SK-N-SH treated with all-trans-retinoic acid at 6 μM for 48 hours (cell line): ENCODE data around the gene TUBA3E.
"Not testable (repeated sequence)": the region's sequence is repeated elsewhere in the genome, so short reads cannot be mapped to it uniquely, and the experiment has no call there.

ENCODE experiments used
- ATAC-seq: fragments of 200-7000 bp; cut with Tn5 transposase; 3 replicates; pipeline ENCODE4 v1.9.1; 2020; ENCODE audit warnings: mild to moderate bottlenecking, moderate library complexity
- BACH2 ChIP-seq: fragments of 250-450 bp; sonication (Bioruptor Pico); IDR thresholded peaks from 2 replicates; pipeline ENCODE4 v1.9.0; 2021; ENCODE audit warnings: mild to moderate bottlenecking, borderline replicate concordance
- CSDC2 ChIP-seq: fragments of 250-450 bp; sonication (Bioruptor Pico); IDR thresholded peaks from 2 replicates; pipeline ENCODE4 v1.5.0; 2020; ENCODE audit warnings: mild to moderate bottlenecking, moderate library complexity
- ESRRG ChIP-seq: fragments of 250-450 bp; sonication (Bioruptor Pico); IDR thresholded peaks from 2 replicates; pipeline ENCODE4 v1.6.1; 2021; ENCODE audit warnings: mild to moderate bottlenecking
- GLIS3 ChIP-seq: fragments of 250-450 bp; sonication (Bioruptor Pico); IDR thresholded peaks from 2 replicates; pipeline ENCODE4 v1.5.0; 2020; ENCODE audit warnings: mild to moderate bottlenecking, moderate library complexity
- ISL1 ChIP-seq: fragments of 250-450 bp; sonication (Bioruptor Pico); IDR thresholded peaks from 2 replicates; pipeline ENCODE4 v2.1.2; 2022; ENCODE audit warnings: mild to moderate bottlenecking, moderate library complexity
- OSR1 ChIP-seq: fragments of 250-450 bp; sonication (Bioruptor Pico); IDR thresholded peaks from 2 replicates; pipeline ENCODE4 v1.8.0; 2022; ENCODE audit warnings: moderate library complexity, mild to moderate bottlenecking, inconsistent platforms
- PATZ1 ChIP-seq: fragments of 250-450 bp; sonication (Bioruptor Pico); IDR thresholded peaks from 2 replicates; pipeline ENCODE4 v1.8.0; 2020; ENCODE audit warnings: mild to moderate bottlenecking, moderate library complexity, borderline replicate concordance
- PPARA ChIP-seq: fragments of 250-450 bp; sonication (Bioruptor Pico); IDR thresholded peaks from 2 replicates; pipeline ENCODE4 v1.5.0; 2020; ENCODE audit warnings: mild to moderate bottlenecking, borderline replicate concordance
- RARB ChIP-seq: fragments of 250-450 bp; sonication (Bioruptor Pico); IDR thresholded peaks from 2 replicates; pipeline ENCODE4 v1.8.0; 2021; ENCODE audit warnings: mild to moderate bottlenecking, moderate library complexity
- SNAI2 ChIP-seq: fragments of 250-450 bp; sonication (Bioruptor Pico); IDR thresholded peaks from 2 replicates; pipeline ENCODE4 v1.5.0; 2020; ENCODE audit warnings: mild to moderate bottlenecking, moderate library complexity
- TCF4 ChIP-seq: fragments of 250-450 bp; sonication (Bioruptor Pico); IDR thresholded peaks from 2 replicates; pipeline ENCODE4 v1.8.0; 2021; ENCODE audit warnings: mild to moderate bottlenecking, moderate library complexity, borderline replicate concordance
- ZC3H10 ChIP-seq: fragments of 250-450 bp; sonication (Bioruptor Pico); IDR thresholded peaks from 2 replicates; pipeline ENCODE4 v1.5.1; 2021; ENCODE audit warnings: mild to moderate bottlenecking, moderate library complexity
- ZFP3 ChIP-seq: fragments of 250-450 bp; sonication (Bioruptor Pico); IDR thresholded peaks from 2 replicates; pipeline ENCODE4 v1.5.0; 2020; ENCODE audit warnings: mild to moderate bottlenecking, moderate library complexity
- ZFP30 ChIP-seq: fragments of 450-650 bp; formaldehyde crosslinking; IDR thresholded peaks from 2 replicates; pipeline ENCODE4 v1.5.0; 2022; ENCODE audit warnings: mild to moderate bottlenecking, moderate library complexity
- ZNF565 ChIP-seq: fragments of 450-650 bp; formaldehyde crosslinking; conservative IDR thresholded peaks from 2 replicates; pipeline ENCODE4 v1.5.0; 2020; ENCODE audit warnings: low read depth, mild to moderate bottlenecking, moderate library complexity
- ZNF70 ChIP-seq: fragments of 450-650 bp; formaldehyde crosslinking; IDR thresholded peaks from 2 replicates; pipeline ENCODE4 v1.5.0; 2020; ENCODE audit warnings: mild to moderate bottlenecking, moderate library complexity
- ZNF8 ChIP-seq: fragments of 450-650 bp; formaldehyde crosslinking; IDR thresholded peaks from 2 replicates; pipeline ENCODE4 v1.5.0; 2020; ENCODE audit warnings: mild to moderate bottlenecking, moderate library complexity
- TF ChIP-seq, protein P1 (sequence below): fragments of 250-450 bp; sonication (Bioruptor Pico); IDR thresholded peaks from 2 replicates; pipeline ENCODE4 v1.5.0; 2020; ENCODE audit warnings: mild to moderate bottlenecking, moderate library complexity
- TF ChIP-seq, protein P2 (sequence below): fragments of 250-450 bp; sonication (Bioruptor Pico); IDR thresholded peaks from 2 replicates; pipeline ENCODE4 v1.5.1; 2020; ENCODE audit warnings: low read depth, mild to moderate bottlenecking, moderate library complexity
- TF ChIP-seq, protein P3 (sequence below): fragments of 250-450 bp; sonication (Bioruptor Pico); IDR thresholded peaks from 2 replicates; pipeline ENCODE4 v1.5.1; 2021; ENCODE audit warnings: mild to moderate bottlenecking, moderate library complexity

The TUBA3E gene

DNA sequence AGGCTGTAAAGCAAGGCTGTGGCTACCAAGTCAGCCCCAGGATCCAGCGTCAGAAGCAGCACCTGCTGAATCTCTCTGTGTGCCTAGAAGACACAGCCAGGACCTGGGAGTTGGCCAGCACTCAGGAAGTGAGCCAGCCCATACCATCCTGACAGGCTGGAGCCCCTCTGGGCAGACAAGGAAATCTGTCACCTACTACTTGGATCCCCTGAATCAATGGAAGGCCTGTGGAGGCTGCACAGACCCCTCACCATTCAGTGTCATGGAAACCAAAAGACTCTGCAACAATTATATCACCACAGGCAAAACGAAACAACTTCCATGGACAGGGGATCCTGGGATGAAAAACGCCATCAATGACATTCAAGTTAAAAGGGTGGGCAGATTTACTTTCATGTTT lies 31.6 kb downstream of the TUBA3E start:
- ATAC-seq, result not testable (repeated sequence)

DNA sequence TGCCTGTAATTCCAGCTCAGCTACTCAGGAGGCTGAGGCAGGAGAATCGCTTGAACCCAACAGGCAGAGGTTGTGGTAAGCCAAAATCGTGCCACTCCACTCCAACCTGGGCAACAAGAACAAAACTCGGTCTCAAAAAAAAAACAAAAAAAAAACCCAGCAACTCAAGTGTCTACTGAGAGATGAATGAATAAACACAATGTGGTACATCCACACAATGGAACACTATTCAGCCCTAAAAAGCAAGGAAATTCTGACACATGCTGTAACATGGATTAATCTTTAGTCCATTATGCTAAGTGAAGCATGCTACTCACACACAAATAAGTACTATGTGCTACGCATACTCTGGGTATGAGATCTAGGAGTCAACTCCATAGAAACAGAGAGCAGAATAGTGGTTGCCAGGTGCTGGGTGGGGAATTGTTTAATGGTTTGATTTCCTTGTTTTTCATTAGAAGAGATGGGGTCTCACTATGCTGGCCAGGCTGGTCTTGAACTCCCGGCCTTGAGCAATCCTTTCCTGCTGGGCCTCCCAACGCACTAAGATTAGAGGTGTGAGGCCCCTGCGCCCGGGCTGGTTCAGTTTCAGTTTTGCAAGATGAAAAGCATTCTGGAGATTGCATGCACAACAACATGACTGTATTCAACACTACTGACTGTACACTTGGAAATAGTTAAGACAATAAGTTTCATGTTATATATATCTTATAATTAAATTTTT lies 32.8 kb downstream of the TUBA3E start:
- TF ChIP-seq ZNF8 (CRISPR knock-in tag) (peak; percentile 61; the same call in 1 of the 2 replicates), SNAI2 (no peak)

DNA sequence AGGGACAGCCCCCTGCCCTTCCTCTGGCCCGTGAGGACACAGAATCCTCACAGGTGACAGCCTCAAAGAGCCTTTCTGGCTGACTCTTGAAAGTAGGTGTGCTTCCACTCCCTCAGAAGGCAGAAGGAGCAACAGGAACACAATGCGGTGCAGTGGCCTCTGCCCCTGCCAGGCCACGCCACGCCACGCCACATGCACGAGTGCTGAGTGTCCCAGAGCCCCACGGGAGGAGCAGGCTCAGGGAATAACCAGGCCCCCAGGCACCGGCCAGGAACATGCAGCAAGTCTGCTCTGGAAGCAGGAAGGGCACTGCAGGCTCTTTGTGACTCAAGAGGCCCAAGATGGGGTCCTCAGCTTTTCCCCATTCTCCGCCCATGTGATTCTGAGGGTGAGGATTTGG lies 35.3 kb downstream of the TUBA3E start:
- no peak for TF ChIP-seq BACH2
- TF ChIP-seq ZNF565 (CRISPR knock-in tag), result no peak
- no peak for TF ChIP-seq PPARA (CRISPR knock-in tag)
- no peak for TF ChIP-seq RARB
- TF ChIP-seq ZNF8 (CRISPR knock-in tag), result no peak
- no peak for TF ChIP-seq OSR1
- no peak for TF ChIP-seq ZFP30 (CRISPR knock-in tag)
- no peak for TF ChIP-seq TCF4
- TF ChIP-seq, protein P1, sequence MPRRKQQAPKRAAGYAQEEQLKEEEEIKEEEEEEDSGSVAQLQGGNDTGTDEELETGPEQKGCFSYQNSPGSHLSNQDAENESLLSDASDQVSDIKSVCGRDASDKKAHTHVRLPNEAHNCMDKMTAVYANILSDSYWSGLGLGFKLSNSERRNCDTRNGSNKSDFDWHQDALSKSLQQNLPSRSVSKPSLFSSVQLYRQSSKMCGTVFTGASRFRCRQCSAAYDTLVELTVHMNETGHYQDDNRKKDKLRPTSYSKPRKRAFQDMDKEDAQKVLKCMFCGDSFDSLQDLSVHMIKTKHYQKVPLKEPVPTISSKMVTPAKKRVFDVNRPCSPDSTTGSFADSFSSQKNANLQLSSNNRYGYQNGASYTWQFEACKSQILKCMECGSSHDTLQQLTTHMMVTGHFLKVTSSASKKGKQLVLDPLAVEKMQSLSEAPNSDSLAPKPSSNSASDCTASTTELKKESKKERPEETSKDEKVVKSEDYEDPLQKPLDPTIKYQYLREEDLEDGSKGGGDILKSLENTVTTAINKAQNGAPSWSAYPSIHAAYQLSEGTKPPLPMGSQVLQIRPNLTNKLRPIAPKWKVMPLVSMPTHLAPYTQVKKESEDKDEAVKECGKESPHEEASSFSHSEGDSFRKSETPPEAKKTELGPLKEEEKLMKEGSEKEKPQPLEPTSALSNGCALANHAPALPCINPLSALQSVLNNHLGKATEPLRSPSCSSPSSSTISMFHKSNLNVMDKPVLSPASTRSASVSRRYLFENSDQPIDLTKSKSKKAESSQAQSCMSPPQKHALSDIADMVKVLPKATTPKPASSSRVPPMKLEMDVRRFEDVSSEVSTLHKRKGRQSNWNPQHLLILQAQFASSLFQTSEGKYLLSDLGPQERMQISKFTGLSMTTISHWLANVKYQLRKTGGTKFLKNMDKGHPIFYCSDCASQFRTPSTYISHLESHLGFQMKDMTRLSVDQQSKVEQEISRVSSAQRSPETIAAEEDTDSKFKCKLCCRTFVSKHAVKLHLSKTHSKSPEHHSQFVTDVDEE (CRISPR knock-in tag), result no peak

More for the DNA sequence above, 32.8 kb downstream of the TUBA3E start:
- ATAC-seq, result no peak

GRCh38 chr2:130162486-130162885 lies 35.8 kb downstream of the TUBA3E start:
- ATAC-seq, result not testable (repeated sequence)

More for the DNA sequence above, 35.3 kb downstream of the TUBA3E start:
- ATAC-seq, result no peak

DNA sequence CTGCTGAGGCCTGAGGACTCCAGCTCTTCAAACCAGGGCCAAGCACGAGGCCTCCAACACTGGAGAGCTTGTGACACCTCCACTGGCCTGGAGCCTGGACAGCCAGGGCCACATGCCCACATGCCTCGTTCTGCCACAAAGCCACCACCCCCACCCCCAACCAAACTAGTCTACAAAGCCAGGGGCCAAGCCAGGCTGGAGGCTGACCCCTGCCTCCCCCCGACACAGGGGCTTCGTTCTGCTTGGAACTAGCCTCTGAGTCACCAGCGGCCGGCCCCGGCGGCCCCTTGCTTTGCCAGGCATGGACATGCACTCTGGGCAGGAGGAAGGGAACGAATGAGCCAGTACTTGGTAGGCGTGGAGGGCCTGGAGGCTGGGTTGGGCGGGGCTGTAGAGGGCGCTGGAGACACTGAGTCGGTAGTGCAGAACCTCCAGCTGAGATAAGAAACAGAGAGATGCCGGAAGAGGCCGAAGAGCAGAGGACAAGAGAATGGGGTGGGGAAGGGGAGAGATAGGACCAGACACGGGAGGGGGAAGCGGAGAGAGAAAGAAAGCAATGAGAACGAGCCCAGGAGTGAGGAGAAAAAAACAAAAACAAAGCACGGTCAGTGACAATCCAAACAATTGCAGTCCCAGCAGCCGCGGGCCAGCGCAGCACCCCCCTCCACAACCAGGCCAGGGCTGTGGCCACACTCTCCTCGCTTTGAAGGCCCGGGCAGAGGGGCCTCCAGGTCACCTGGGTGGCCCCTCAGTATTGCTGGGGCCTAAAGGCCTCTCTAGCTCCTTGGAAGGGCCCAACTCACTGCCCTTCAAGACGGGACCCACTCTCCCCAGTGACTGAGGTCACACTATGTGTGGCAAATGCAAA lies 37.2 kb downstream of the TUBA3E start:
- ATAC-seq, result not testable (repeated sequence)

- no peak for ATAC-seq
- TF ChIP-seq TCF4 (no peak), GLIS3 (no peak), ZNF8 (CRISPR knock-in tag) (no peak), ZNF70 (CRISPR knock-in tag) (no peak), ZNF565 (CRISPR knock-in tag) (no peak), ISL1 (no peak), ZFP30 (CRISPR knock-in tag) (no peak), PATZ1 (CRISPR knock-in tag) (no peak), OSR1 (no peak), SNAI2 (no peak), PPARA (CRISPR knock-in tag) (no peak), ZFP3 (CRISPR knock-in tag) (no peak), ZC3H10 (no peak), CSDC2 (CRISPR knock-in tag) (no peak), ESRRG (no peak)
- TF ChIP-seq, protein P2, sequence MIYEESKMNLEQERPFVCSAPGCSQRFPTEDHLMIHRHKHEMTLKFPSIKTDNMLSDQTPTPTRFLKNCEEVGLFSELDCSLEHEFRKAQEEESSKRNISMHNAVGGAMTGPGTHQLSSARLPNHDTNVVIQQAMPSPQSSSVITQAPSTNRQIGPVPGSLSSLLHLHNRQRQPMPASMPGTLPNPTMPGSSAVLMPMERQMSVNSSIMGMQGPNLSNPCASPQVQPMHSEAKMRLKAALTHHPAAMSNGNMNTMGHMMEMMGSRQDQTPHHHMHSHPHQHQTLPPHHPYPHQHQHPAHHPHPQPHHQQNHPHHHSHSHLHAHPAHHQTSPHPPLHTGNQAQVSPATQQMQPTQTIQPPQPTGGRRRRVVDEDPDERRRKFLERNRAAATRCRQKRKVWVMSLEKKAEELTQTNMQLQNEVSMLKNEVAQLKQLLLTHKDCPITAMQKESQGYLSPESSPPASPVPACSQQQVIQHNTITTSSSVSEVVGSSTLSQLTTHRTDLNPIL (CRISPR knock-in tag), result no peak
- TF ChIP-seq, protein P3, sequence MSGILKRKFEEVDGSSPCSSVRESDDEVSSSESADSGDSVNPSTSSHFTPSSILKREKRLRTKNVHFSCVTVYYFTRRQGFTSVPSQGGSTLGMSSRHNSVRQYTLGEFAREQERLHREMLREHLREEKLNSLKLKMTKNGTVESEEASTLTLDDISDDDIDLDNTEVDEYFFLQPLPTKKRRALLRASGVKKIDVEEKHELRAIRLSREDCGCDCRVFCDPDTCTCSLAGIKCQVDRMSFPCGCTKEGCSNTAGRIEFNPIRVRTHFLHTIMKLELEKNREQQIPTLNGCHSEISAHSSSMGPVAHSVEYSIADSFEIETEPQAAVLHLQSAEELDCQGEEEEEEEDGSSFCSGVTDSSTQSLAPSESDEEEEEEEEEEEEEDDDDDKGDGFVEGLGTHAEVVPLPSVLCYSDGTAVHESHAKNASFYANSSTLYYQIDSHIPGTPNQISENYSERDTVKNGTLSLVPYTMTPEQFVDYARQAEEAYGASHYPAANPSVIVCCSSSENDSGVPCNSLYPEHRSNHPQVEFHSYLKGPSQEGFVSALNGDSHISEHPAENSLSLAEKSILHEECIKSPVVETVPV (CRISPR knock-in tag), result no peak
- TF ChIP-seq, all 23 proteins: peak for 0
These were observed 38.1 kb downstream of the TUBA3E start for GRCh38 chr2:130160131-130160530.

GRCh38 chr2:130159376-130159775 lies 38.9 kb downstream of the TUBA3E start:
- ATAC-seq, result not testable (repeated sequence)
